Kidney capillary endothelial cell (primary cell): ENCODE data around the gene CHRNA3.

ENCODE experiments used
- DNase-seq: peaks from one replicate; pipeline ENCODE4 v3.0.0-alpha.2; 2018; ENCODE audit warnings: low spot score

The CHRNA3 gene

GRCh38 chr15:78636378-78636859 is 15.6 kb upstream of the CHRNA3 start:
- no peak for DNase-seq

DNA sequence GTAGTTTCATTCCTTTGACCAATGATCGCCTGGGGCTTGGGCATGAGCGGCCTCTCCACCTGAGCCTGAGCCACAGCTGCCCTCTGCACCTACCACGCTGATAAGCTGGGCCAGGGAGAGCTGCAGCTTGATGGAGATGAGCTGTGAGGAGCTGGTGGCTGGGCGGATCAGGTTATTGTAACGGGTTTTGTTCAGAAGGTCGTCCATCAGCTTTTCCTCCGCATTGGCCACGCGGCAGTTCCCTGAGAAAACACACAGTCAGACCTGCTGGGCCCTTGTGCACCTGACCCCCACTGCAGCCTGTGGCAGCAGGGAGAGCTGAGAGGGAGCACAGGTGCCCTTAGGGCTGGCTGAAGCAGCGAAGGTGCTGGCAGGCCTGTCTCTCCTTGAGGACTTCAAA is 14.6 kb upstream of the CHRNA3 start:
- DNase-seq, result no peak

DNA sequence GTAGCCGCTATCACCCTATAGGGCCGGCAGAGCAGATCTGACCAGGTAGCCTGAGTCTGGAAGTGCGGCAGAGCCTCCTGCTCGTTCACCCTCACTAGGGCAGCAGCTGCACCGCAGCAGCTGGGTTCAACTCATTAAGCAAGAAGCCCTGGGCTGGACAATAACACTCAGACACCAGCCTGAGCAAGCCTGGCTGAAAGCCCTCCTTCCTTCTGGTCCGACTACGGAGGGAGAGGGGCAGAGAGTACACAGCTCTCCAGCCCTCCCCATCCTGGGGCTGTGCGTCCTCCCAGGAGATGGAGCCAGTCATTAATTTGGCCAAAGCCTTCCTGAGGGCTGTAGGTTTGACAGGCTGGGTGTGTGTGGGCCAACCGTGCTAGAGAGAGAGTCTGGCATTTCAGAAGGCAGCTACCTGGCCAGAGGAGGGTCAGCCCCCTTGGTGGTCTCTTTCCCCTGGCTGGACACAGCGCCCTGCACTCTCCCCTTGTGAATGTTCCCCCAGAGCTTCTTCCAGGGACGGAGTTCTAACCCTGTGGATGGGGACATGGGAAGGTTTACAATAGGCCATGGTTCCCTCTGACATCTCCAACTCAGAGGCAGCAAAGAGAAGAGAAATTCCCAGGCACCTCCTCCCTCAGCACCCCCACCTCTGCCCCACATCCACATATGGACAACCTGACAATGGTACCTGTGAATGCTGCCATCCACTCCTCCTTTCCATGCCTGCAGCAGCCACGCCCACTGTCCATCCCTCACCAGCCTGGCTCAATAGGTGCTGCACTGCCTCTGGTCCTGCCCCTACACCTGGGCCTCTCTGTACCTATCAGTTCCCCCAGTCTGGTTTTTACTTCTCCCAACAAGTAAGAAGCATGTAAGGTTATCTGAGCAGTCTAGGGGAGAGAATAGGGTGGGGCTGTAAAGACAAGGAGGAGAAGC is 13.7 kb upstream of the CHRNA3 start:
- DNase-seq, result no peak

DNA sequence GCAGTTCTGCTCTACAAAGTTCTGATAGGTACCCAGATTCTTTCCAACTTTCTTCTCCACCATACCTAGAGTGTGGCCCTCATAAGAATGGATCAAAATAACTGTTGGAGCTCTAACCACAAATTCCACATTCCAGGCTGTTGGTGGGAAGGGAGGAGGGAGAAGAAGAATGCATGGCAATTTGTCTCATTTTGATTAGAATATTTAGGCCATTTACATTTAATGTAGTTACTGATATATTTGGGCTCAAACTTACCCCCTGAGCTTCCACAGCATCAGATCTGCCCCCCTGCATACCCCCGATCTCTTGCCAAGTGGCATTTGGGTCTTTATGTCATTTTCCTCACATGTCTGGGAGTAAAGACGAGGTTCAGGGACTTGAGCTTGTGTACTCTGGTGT is 12.6 kb upstream of the CHRNA3 start:
- DNase-seq, result no peak

GRCh38 chr15:78630886-78631633 is 10.3 kb upstream of the CHRNA3 start:
- no peak for DNase-seq

- no peak for DNase-seq
Measured at GRCh38 chr15:78629716-78630065, 8.9 kb upstream of the CHRNA3 start.

DNA sequence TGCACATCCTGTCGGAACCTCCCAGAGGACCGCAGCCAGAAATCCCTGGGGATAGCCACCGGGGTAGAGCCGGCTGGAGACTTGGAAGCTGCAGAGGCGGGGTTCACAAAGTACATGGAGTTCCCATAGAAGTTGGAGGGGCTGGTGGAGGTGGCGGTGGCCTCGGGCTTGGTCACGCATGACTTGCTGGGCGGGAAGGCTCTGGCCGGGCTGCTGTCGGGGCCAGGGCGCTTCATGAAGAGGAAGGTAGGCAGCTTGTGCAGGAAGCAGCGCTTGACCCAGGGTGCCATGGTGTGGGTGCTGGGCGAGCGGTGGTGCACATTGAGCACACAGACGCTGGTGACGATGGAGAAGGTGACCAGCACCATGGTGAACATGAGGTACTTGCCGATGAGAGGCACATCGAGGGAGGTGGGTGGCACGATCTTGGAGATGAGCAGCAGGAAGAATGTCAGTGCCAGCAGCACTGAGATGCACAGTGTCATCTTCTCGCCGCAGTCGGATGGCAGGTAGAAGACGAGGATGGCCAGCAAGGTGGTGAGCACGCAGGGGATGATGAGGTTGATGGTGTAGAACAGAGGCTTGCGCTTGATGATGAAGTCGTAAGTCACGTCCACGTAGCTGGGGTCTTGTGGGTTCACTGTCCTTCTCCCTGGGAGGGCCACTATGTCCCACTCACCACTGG is 8.4 kb upstream of the CHRNA3 start:
- no peak for DNase-seq

GRCh38 chr15:78628227-78628626 is 7.4 kb upstream of the CHRNA3 start:
- no peak for DNase-seq

GRCh38 chr15:78627348-78627747 is 6.6 kb upstream of the CHRNA3 start:
- DNase-seq, result no peak

GRCh38 chr15:78626381-78626995 is 5.7 kb upstream of the CHRNA3 start:
- no peak for DNase-seq

GRCh38 chr15:78625606-78626280 is 4.9 kb upstream of the CHRNA3 start:
- no peak for DNase-seq

DNA sequence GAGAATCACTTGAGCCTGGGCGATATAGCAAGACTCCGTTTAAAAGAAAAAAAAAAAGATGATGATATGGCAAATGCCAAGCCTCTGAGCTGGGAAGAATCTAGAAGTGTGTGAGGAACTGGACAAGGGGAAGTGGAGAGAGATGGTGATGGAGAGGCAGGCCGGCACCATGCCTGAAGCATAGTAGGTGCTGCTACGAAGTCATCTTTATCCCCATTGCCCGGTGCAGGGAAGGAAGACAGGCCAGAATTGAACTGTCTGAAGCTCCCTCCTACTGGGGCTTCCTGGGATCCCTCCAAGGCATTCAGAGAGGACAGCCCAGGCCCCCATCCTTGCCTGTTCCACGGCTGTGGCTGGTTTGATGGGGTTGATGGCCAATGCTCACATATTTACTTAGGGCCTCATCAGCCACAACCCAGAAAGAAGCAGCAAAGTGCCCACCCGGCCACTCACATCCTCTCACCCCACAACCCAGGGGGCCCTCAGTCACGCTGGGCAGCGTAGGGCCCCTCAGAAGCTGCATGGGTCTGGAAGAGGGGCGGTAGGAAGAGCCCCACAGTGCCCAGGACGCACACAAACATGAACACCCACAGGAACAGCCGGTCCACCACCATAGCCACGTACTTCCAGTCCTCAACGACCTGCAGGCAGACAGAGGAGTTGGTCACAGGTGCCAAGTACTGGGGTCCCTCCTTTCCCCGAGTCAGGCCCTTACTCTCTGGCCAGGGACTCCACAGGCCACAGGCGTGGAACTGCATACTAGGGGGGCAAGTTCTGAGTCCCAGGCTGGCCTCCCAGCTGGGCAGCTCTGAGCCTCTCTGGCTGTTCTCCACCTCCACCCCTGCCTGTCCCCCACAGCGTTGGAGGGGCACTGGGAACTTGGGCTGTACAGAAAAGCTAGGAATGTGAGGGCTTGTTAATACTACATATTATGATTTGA is 4.1 kb upstream of the CHRNA3 start:
- no peak for DNase-seq

DNA sequence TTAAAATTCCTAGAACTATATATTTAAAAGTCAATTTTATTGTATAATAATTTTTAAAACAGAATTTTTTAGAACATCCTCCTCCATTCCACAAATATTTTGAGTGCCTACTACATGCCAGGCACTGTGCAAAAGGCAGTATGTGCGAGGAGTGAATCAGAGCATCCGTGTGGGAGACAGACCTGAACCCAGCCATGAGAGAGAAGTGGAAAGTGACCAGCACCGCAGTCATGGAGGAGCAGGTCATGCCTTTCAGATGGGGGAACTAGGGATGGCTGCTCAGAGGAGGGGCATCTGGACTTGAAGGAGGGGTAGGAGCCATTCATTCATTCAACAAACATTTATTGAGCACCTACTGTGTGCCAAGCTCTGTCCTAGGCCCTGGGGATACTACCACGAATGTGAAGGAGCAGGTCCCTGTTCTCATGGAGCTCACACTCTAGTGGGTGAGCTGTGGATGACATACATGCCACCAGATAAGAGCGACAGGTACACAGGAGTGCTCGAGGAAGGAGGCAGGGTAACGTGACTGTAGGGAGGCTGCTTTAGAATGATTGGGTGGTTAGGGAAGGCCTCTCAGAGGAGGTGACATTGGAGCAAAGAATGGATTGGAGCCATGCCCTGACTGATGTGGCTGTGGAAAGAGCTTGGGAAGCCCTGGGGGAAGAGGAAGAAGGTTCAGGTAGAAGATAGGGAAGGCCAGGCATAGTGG is 3.1 kb upstream of the CHRNA3 start:
- DNase-seq, result no peak

DNA sequence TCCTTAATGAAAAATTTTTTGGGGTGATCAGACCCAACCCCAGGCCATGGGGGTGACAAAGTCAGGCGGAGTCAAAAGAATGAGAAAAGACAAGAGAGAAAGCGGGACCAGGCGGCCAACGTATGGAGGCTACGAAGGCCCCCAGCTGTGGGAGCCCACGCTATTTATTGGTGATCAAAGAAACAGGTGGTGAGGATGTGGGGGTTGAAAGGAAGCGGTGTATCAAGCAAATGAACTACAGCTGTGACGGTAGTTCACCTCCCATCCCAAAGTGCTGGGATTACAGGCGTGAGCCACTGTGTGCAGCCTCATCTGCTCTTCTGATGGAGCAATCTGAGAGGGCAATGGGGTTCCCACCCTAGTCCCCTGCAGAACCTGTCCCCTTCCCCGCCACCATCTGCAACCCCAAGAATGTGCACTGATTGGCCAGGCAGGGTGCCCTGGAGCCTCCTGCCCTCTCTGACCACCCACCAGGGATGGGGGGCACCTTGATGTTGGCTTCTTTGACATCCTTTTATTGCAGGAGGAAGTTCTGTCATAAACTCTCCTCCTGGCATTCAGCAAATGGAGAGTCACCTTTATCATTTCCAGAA is 1.1 kb upstream of the CHRNA3 start:
- DNase-seq, result no peak

DNA sequence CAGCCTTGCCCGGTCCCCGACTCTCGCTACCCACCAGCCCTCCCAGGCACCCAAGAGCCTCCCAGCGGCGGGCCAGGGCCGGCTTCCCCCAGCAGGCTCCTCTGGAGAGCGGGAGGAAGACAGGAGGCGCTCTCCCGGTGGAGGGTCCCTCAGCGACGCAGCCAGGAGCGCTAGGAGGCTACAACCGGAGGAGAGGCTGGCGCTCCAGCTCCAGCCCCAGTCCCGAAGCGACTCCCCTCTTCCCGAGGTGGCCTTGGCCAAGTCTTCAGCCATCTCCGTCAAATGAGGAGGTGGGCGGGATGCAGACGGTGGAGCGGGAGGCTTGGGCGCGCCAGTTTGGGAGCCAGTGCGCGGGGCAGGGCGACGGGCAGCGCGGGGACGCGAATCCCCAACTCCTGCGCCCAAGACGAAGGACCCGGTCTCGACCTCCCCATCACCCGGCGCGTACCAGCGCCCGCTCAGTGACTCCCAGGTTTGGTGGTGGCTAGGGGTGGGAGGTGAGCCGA is 722 bp downstream of the CHRNA3 start:
- DNase-seq, result peak; percentile 14

GRCh38 chr15:78619022-78619950 is 1.5 kb downstream of the CHRNA3 start:
- DNase-seq, result no peak

- peak; percentile 80 for DNase-seq
Measured at GRCh38 chr15:78618490-78618934, 2.3 kb downstream of the CHRNA3 start.

DNA sequence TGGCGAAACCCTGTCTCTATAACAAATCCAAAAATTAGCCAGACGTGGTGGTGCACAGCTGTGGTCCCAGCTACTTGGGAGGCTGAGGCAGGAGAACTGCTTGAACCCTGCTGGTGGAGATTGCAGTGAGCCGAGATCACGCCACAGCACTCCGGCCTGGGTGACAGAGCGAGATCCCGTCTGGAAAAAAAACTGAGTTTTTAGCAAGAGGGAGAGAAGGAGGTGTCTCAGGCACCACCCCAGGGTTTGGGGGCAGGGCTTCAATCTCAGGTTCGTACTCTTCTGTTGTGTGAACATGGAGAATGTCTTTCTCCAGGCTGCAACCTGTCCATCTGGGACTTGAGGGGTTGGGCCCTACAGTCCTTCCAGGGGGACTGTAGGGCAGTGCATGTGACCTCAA is 2.7 kb downstream of the CHRNA3 start:
- DNase-seq, result no peak
